Activated CD4-positive, alpha-beta T cell treated with anti-CD3 and anti-CD28 coated beads, Interleukin-2, amount 10 ng/mL, durations not matched to agents 7 days and 5 days (primary cell): Measurements from ENCODE around the gene PCDHGA5. TPM values are rescaled to one million over a fixed set of nuclear protein-coding genes. Genes with fewer than 3 reads are reported as not detected.
A peak's percentile ranks its signal among the peaks of the same experiment; 100 is the strongest.
"Not testable (repeated sequence)": the region's sequence is repeated elsewhere in the genome, so short reads cannot be mapped to it uniquely, and the experiment has no call there.

Experiments used
- CTCF ChIA-PET: fragments of 350-600 bp; sonication (Branson Sonifier 250); formaldehyde crosslinking; loops from one replicate; lab custom pipeline; 2021; ENCODE audit warnings: antibody characterized with exemption; lab: Charles Lee
- POLR2A ChIA-PET: fragments of 350-600 bp; sonication (Branson Sonifier 250); formaldehyde crosslinking; loops from one replicate; lab custom pipeline; 2021; ENCODE audit warnings: antibody characterized with exemption; lab: Charles Lee
- DNase-seq: peaks from one replicate; pipeline ENCODE4 v3.0.0-alpha.2; 2020
- H3K27ac Mint-ChIP-seq: one replicate; pipeline ENCODE4 v1.8.0; 2021; ENCODE audit warnings: mild to moderate bottlenecking, moderate library complexity, mixed read lengths
- H3K27me3 Mint-ChIP-seq: one replicate; pipeline ENCODE4 v1.8.0; 2021; ENCODE audit warnings: mixed read lengths
- H3K36me3 Mint-ChIP-seq: one replicate; pipeline ENCODE4 v1.8.0; 2021; ENCODE audit warnings: low read depth, mixed read lengths
- H3K4me1 Mint-ChIP-seq: one replicate; pipeline ENCODE4 v1.8.0; 2021; ENCODE audit warnings: mixed read lengths
- H3K4me3 Mint-ChIP-seq: one replicate; pipeline ENCODE4 v1.8.0; 2021; ENCODE audit warnings: mild to moderate bottlenecking, moderate library complexity, mixed read lengths
- H3K9me3 Mint-ChIP-seq: one replicate; pipeline ENCODE4 v1.8.0; 2021; ENCODE audit warnings: mixed read lengths
- total RNA-seq, 2 experiments: library from RNA; stranded (reverse); gene quantifications; one replicate each; pipeline ENCODE4 v1.2.3, GENCODE V29; 2021

Gene PCDHGA5
- total RNA-seq, 2 experiments from 2014 or later = 0.05 TPM; not detected in 1

DNA sequence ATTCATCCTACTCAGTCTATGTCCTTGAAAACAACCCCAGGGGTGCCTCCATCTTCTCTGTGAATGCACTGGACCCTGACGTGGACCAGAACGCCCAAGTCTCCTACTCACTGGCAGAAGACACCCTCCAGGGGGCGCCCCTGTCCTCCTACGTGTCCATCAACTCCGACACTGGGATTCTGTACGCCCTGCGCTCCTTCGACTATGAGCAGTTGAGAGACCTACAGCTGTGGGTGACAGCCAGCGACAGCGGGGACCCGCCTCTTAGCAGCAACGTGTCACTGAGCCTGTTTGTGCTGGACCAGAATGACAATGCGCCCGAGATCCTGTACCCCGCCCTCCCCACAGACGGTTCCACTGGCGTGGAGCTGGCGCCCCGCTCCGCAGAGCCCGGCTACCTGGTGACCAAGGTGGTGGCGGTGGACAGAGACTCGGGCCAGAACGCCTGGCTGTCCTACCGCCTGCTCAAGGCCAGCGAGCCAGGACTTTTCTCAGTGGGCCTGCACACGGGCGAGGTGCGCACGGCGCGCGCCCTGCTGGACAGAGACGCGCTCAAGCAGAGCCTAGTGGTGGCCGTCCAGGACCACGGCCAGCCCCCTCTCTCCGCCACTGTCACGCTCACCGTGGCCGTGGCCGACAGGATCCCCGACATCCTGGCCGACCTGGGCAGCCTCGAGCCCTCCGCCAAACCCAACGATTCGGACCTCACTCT, 11.6 kb downstream of the PCDHGA5 start:
- Mint-ChIP-seq H3K27me3 (peaks cover 24% of the 10 kb centered on the region), H3K9me3 (peaks cover 28% of the 10 kb centered on the region)
- H3K4me3 Mint-ChIP-seq, DNase-seq, H3K4me1 Mint-ChIP-seq, H3K27ac Mint-ChIP-seq, H3K36me3 Mint-ChIP-seq, POLR2A ChIA-PET: not testable (repeated sequence)
- CTCF ChIA-PET = interaction anchor here (0.9 to 1.7 kb wide), 2 partner anchors 22 to 45 kb away, joined by 4 read pairs; partner anchors contain the start of genes PCDHGA11 and PCDHGB5

GRCh38 chr5:141382469-141383294, 18.7 kb downstream of the PCDHGA5 start, which contains the start of gene PCDHGA7:
PCDHGA7 (plus strand) TSS chr5:141382742; CDS start chr5:141382900, 158 bp downstream.
- peak within 1 kb of the TSS; percentile 62 for H3K27ac Mint-ChIP-seq
- ChIA-PET CTCF (interaction anchor here (0.8 to 1.1 kb wide), 2 partner anchors 12 to 48 kb away, joined by 3 to 5 read pairs; partner anchors contain the start of genes PCDHGA12 and PCDHGB3), POLR2A (no interaction called here)
- no peaks in the 10 kb centered on the region for H3K4me1 Mint-ChIP-seq
- peaks cover 38% of the 10 kb centered on the region for H3K27me3 Mint-ChIP-seq
- peaks cover 12% of the 10 kb centered on the region for H3K9me3 Mint-ChIP-seq
- DNase-seq = no peak
- H3K36me3 Mint-ChIP-seq = no peaks in the 10 kb centered on the region
- H3K4me3 Mint-ChIP-seq = peak within 1 kb of the TSS; percentile 34

DNA sequence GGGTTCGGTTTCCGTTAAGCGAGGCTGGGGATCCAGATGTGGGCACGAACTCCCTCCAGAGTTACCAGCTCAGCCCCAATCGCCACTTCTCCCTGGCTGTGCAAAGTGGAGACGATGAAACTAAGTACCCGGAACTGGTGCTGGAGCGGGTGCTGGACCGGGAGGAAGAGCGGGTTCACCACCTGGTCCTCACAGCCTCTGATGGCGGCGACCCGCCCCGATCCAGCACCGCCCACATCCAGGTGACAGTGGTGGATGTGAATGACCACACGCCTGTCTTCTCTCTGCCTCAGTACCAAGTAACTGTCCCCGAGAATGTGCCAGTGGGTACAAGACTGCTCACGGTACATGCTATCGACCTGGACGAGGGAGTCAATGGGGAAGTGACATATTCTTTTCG, 19.4 kb downstream of the PCDHGA5 start:
- H3K27me3 Mint-ChIP-seq = peaks cover 41% of the 10 kb centered on the region
- no peak overlapping the region for H3K27ac Mint-ChIP-seq
- CTCF ChIA-PET = interaction anchor here (0.8 to 1.1 kb wide), 2 partner anchors 13 to 47 kb away, joined by 3 to 5 read pairs; partner anchors contain the start of genes PCDHGA12 and PCDHGB3
- no peaks in the 10 kb centered on the region for H3K36me3 Mint-ChIP-seq
- POLR2A ChIA-PET = no interaction called here
- H3K9me3 Mint-ChIP-seq = peaks cover 14% of the 10 kb centered on the region
- H3K4me3 Mint-ChIP-seq = no peak overlapping the region
- H3K4me1 Mint-ChIP-seq = no peaks in the 10 kb centered on the region
- DNase-seq = no peak

DNA sequence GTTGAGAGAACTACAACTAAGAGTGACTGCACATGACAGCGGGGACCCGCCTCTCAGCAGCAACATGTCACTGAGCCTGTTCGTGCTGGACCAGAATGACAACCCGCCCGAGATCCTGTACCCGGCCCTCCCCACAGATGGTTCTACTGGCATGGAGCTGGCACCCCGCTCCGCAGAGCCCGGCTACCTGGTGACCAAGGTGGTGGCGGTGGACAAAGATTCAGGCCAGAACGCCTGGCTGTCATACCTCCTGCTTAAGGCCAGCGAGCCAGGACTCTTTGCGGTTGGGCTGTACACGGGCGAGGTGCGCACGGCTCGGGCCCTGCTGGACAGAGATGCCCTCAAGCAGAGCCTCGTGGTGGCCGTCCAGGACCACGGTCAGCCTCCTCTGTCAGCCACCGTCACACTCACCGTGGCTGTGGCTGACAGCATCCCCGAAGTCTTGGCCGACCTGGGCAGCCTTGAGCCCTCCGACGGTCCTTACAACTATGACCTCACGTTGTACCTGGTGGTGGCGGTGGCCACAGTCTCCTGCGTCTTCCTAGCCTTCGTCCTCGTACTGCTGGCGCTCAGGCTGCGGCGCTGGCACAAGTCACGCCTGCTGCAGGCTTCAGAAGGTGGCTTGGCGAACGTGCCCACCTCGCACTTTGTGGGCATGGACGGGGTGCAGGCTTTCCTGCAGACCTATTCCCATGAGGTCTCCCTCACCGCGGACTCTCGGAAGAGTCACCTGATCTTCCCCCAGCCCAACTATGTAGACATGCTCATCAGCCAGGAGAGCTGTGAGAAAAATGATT, 20.7 kb downstream of the PCDHGA5 start:
- no peak overlapping the region for H3K4me3 Mint-ChIP-seq
- no peak for DNase-seq
- peaks cover 47% of the 10 kb centered on the region for H3K27me3 Mint-ChIP-seq
- H3K4me1 Mint-ChIP-seq = no peaks in the 10 kb centered on the region
- ChIA-PET CTCF (no interaction called here), POLR2A (no interaction called here)
- H3K36me3 Mint-ChIP-seq = no peaks in the 10 kb centered on the region
- no peak overlapping the region for H3K27ac Mint-ChIP-seq
- H3K9me3 Mint-ChIP-seq = peaks cover 21% of the 10 kb centered on the region

GRCh38 chr5:141387557-141388311, 23.8 kb downstream of the PCDHGA5 start, which contains the start of gene PCDHGB4:
PCDHGB4 (plus strand) TSS chr5:141387698; CDS start chr5:141387885, 187 bp downstream.
- CTCF ChIA-PET = interaction anchor here (0.8 to 1.7 kb wide), 3 partner anchors 16 to 57 kb away, joined by 3 to 5 read pairs (median 5); partner anchors contain the start of genes PCDHGA1 and PCDHGB3
- DNase-seq, H3K27ac Mint-ChIP-seq: not testable (repeated sequence)

DNA sequence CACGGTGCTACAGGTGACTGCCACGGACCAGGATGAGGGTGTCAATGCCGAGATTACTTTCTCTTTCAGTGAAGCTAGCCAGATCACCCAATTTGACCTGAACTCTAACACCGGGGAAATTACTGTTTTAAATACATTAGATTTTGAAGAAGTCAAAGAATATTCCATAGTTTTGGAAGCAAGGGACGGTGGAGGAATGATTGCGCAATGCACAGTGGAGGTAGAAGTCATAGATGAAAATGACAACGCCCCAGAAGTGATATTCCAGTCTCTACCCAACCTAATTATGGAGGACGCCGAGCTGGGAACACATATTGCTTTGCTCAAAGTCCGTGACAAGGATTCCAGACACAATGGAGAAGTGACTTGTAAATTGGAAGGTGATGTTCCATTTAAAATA, 24.7 kb downstream of the PCDHGA5 start:
- no peak overlapping the region for H3K4me3 Mint-ChIP-seq
- H3K9me3 Mint-ChIP-seq = peaks cover 27% of the 10 kb centered on the region
- no peak for DNase-seq
- H3K36me3 Mint-ChIP-seq = peaks cover 2% of the 10 kb centered on the region
- H3K27ac Mint-ChIP-seq = no peak overlapping the region
- H3K27me3 Mint-ChIP-seq = peaks cover 45% of the 10 kb centered on the region
- H3K4me1 Mint-ChIP-seq = no peaks in the 10 kb centered on the region
- ChIA-PET POLR2A (no interaction called here), CTCF (interaction anchor here (1.7 kb wide), 1 partner anchor 19 kb away, joined by 5 read pairs; the partner anchor contains the start of gene PCDHGB3)

More at GRCh38 chr5:141387557-141388311, 23.8 kb downstream of the PCDHGA5 start, which contains the start of gene PCDHGB4:
- Mint-ChIP-seq H3K9me3 (peaks cover 28% of the 10 kb centered on the region), H3K27me3 (peaks cover 50% of the 10 kb centered on the region)
- H3K4me1 Mint-ChIP-seq, H3K36me3 Mint-ChIP-seq, POLR2A ChIA-PET, H3K4me3 Mint-ChIP-seq: not testable (repeated sequence)

DNA sequence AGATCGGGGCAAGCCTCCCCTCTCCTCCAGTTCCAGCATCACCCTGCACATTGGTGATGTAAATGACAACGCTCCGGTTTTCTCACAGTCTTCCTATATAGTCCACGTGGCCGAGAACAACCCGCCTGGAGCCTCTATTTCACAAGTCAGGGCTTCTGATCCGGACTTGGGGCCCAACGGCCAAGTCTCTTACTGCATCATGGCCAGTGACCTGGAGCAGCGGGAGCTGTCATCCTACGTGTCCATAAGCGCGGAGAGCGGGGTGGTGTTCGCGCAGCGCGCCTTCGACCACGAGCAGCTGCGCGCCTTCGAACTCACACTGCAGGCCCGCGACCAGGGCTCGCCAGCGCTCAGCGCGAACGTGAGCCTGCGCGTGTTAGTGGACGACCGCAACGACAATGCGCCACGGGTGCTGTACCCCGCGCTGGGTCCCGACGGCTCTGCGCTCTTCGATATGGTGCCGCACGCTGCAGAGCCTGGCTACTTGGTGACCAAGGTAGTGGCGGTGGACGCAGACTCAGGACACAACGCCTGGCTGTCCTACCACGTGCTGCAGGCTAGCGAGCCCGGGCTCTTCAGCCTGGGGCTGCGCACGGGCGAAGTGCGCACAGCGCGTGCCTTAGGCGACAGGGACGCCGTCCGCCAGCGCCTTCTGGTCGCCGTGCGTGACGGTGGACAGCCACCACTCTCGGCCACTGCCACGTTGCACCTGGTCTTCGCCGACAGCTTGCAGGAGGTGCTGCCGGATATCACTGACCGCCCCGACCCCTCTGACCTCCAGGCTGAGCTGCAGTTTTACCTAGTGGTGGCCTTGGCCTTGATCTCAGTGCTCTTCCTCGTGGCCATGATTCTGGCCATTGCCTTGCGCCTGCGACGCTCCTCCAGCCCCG, 25.4 kb downstream of the PCDHGA5 start:
- POLR2A ChIA-PET = no interaction called here
- CTCF ChIA-PET = interaction anchor here (1.2 to 1.7 kb wide), 3 partner anchors 19 to 175 kb away, joined by 3 to 5 read pairs (median 3); partner anchors contain the start of genes PCDHGB2 and PCDHGB3
- H3K27me3 Mint-ChIP-seq = peaks cover 49% of the 10 kb centered on the region
- no peak overlapping the region for H3K27ac Mint-ChIP-seq
- no peak overlapping the region for H3K4me3 Mint-ChIP-seq
- peaks cover 2% of the 10 kb centered on the region for H3K36me3 Mint-ChIP-seq
- no peaks in the 10 kb centered on the region for H3K4me1 Mint-ChIP-seq
- peaks cover 26% of the 10 kb centered on the region for H3K9me3 Mint-ChIP-seq
- no peak for DNase-seq

DNA sequence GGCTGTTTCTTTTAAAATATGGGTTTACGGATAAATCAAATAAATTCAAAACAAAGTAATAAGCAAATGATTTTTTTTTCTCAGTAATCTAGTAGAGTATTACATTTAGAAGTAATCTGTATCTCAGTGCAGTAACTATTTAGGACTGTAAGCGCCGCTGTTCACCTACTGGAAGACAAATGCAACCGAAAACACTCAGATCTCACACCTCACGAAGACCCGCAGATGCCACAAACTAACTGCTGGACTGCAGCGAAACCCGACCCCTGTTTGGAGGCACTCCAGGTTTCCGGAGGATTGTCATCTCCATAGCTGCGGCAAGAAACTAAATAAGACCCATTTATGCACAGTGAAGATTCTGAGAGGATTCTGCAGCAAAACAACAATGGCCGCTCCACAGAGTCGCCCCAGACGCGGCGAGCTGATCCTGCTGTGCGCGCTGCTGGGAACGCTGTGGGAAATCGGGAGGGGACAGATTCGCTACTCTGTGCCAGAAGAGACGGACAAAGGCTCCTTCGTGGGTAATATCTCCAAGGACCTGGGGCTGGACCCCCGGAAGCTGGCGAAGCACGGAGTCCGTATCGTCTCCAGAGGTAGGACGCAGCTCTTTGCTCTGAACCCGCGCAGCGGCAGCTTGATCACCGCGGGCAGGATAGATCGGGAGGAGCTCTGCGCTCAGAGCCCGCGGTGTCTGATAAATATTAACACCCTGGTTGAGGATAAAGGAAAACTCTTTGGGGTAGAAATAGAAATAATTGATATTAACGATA, 28.7 kb downstream of the PCDHGA5 start, which contains the start of gene PCDHGA8:
Gene PCDHGA8, plus strand, starts transcription at position 205 of the 770 bp plus-strand sequence. Its CDS starts 181 bp downstream, at position 386.
- peaks cover 2% of the 10 kb centered on the region for H3K36me3 Mint-ChIP-seq
- peaks cover 46% of the 10 kb centered on the region for H3K27me3 Mint-ChIP-seq
- ChIA-PET CTCF (interaction anchor here (0.9 to 1.2 kb wide), 2 partner anchors 12 to 54 kb away, joined by 3 read pairs; partner anchors contain the start of gene PCDHGA2), POLR2A (no interaction called here)
- DNase-seq = no peak
- no peak within 1 kb of the TSS for H3K4me3 Mint-ChIP-seq
- H3K4me1 Mint-ChIP-seq = no peaks in the 10 kb centered on the region
- no peak within 1 kb of the TSS for H3K27ac Mint-ChIP-seq
- peaks cover 32% of the 10 kb centered on the region for H3K9me3 Mint-ChIP-seq

DNA sequence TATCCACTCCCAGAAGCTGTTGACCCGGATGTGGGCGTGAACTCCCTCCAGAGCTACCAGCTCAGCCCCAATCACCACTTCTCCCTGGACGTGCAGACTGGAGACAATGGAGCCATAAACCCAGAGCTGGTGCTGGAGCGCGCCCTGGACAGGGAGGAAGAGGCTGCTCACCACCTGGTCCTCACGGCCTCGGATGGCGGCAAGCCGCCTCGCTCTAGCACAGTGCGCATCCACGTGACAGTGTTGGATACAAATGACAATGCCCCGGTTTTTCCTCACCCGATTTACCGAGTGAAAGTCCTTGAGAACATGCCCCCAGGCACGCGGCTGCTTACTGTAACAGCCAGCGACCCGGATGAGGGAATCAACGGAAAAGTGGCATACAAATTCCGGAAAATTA, 29.3 kb downstream of the PCDHGA5 start:
- Mint-ChIP-seq H3K27ac (no peak overlapping the region), H3K4me1 (no peaks in the 10 kb centered on the region), H3K9me3 (peaks cover 31% of the 10 kb centered on the region), H3K27me3 (peaks cover 44% of the 10 kb centered on the region), H3K36me3 (peaks cover 2% of the 10 kb centered on the region), H3K4me3 (no peak overlapping the region)
- POLR2A ChIA-PET = no interaction called here
- CTCF ChIA-PET = interaction anchor here (0.9 kb wide), 1 partner anchor 13 kb away, joined by 3 read pairs; no protein-coding TSS in a partner anchor
- DNase-seq = no peak
